ENCODE results near the gene SUMF1. TPM values are rescaled to one million over a fixed set of nuclear protein-coding genes. Genes with fewer than 3 reads are reported as not detected.

SUMF1 gene
- total and polyA plus RNA-seq, 8 donors, result 5.3 to 170 (median 39.9) TPM

DNA sequence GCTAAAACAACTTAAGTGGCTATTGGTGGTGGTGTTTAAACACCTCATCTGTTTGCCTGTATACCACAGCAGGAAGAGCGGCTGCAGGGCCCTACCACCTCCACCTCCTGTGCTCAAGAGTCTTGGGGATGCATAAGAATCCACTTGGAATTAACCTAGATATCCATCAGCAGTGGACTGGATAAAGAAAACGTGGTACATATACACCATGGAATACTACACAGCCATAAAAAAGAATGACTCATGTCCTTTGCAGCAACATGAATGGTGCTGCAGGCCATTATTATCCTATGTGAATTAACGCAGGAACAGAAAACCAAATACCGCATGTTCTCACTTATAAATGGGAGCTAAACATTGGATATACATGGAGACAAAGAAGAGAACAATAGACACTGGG is 87.1 kb downstream of the SUMF1 start:
- H3K4me3 ChIP-seq, result no peak overlapping the region
- WGBS, 5 donors, result 94 to 98% (median 96%) methylated on average over 4 of the region's 4 CpGs
- intact Hi-C loops (cut with DNase I; ENCODE audit: low total_unique reads), result no loop called here

GRCh38 chr3:4376499-4376898 is 90.6 kb downstream of the SUMF1 start:
- Histone ChIP-seq H3K27ac (no peak overlapping the region), H3K4me1 (no peaks in the 10 kb centered on the region), H3K9me3 (peaks cover 0 to 17% (median 13%) of the 10 kb centered on the region in 4 donors), H3K4me3 (no peak overlapping the region), H3K36me3 (peaks cover 0 to 54% (median 27%) of the 10 kb centered on the region in 4 donors), H3K27me3 (no peaks in the 10 kb centered on the region)
- WGBS, 5 donors, result 94 to 100% (median 96%) methylated on average over 2 of the region's 2 CpGs
- no peak for DNase-seq
- intact Hi-C loops (cut with DNase I; ENCODE audit: low total_unique reads), result no loop called here
- TF ChIP-seq POLR2AphosphoS5 (IDR thresholded peaks at IDR 0.05) (no peak), EP300 (IDR thresholded peaks at IDR 0.05) (no peak), CTCF (IDR thresholded peaks at IDR 0.05) (no peak), POLR2A (IDR thresholded peaks at IDR 0.05) (no peak)

More for the DNA sequence above, 87.1 kb downstream of the SUMF1 start:
- DNase-seq, result no peak
- no peak for TF ChIP-seq POLR2AphosphoS5 (IDR thresholded peaks at IDR 0.05)
- Histone ChIP-seq H3K36me3 (peaks cover 0 to 32% (median 14%) of the 10 kb centered on the region in 4 donors), H3K27me3 (no peaks in the 10 kb centered on the region), H3K27ac (no peak overlapping the region), H3K9me3 (no peaks in the 10 kb centered on the region), H3K4me1 (peaks cover 0 to 9% (median 0%) of the 10 kb centered on the region in 4 donors)

GRCh38 chr3:4375911-4376310 is 91.2 kb downstream of the SUMF1 start:
- Histone ChIP-seq H3K4me3 (no peak overlapping the region), H3K27me3 (no peaks in the 10 kb centered on the region), H3K4me1 (no peaks in the 10 kb centered on the region), H3K36me3 (peaks cover 0 to 54% (median 27%) of the 10 kb centered on the region in 4 donors), H3K9me3 (peaks cover 0 to 17% (median 13%) of the 10 kb centered on the region in 4 donors), H3K27ac (no peak overlapping the region)
- 87 to 100% (median 94%) methylated on average over 2 of the region's 2 CpGs for WGBS, 5 donors
- DNase-seq, result no peak
- TF ChIP-seq POLR2A (IDR thresholded peaks at IDR 0.05) (no peak), POLR2AphosphoS5 (IDR thresholded peaks at IDR 0.05) (no peak), EP300 (IDR thresholded peaks at IDR 0.05) (no peak), CTCF (IDR thresholded peaks at IDR 0.05) (no peak)
- intact Hi-C loops (cut with DNase I; ENCODE audit: low total_unique reads), result no loop called here

- Histone ChIP-seq H3K4me1 (no peaks in the 10 kb centered on the region), H3K4me3 (no peak overlapping the region), H3K9me3 (peaks cover 0 to 17% (median 13%) of the 10 kb centered on the region in 4 donors), H3K27me3 (no peaks in the 10 kb centered on the region), H3K36me3 (peaks cover 0 to 45% (median 25%) of the 10 kb centered on the region in 4 donors), H3K27ac (no peak overlapping the region)
- intact Hi-C loops (cut with DNase I; ENCODE audit: low total_unique reads), result no loop called here
- no peak for DNase-seq
- TF ChIP-seq POLR2AphosphoS5 (IDR thresholded peaks at IDR 0.05) (no peak), POLR2A (IDR thresholded peaks at IDR 0.05) (no peak), CTCF (IDR thresholded peaks at IDR 0.05) (no peak)
These were observed 93.4 kb downstream of the SUMF1 start for GRCh38 chr3:4373669-4374068.

DNA sequence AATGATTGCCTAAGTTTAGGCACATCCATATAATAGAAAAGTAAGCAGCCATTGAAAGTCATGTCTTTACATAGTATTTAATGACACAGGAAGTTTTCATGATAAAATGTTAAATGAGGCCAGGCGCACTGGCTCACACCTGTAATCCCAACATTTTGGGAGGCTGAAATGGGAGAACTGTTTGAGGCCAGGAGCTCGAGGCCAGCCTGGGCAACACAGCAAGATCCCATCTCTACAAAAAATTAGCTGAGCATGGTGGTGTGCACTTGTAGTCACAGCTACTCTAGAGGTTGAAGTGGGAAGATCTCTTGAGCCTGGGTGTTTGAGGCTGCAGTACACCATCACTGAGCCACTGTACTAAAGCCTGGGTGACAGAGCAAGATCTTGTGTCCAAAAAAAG is 104.5 kb downstream of the SUMF1 start:
- H3K4me3 ChIP-seq, result no peak overlapping the region
- H3K9me3 ChIP-seq, result no peaks in the 10 kb centered on the region
- intact Hi-C loops (cut with DNase I; ENCODE audit: low total_unique reads), result no loop called here
- no peak for TF ChIP-seq CTCF (IDR thresholded peaks at IDR 0.05)
- DNase-seq, result no peak
- peaks cover 0 to 12% (median 8%) of the 10 kb centered on the region in 4 donors for H3K36me3 ChIP-seq
- 95 to 98% (median 96%) methylated on average over 2 of the region's 2 CpGs for WGBS, 5 donors
- peaks cover 0 to 11% (median 2%) of the 10 kb centered on the region in 4 donors for H3K4me1 ChIP-seq
- no peaks in the 10 kb centered on the region for H3K27me3 ChIP-seq
- no peak overlapping the region for H3K27ac ChIP-seq

Data from stomach (tissue), 9 donors.